ENCODE results near the gene MRPS15. TPM values are rescaled to one million over a fixed set of nuclear protein-coding genes. Genes with fewer than 3 reads are reported as not detected.
A peak's percentile ranks its signal among the peaks of the same experiment; 100 is the strongest.
"Not testable (repeated sequence)": the region's sequence is repeated elsewhere in the genome, so short reads cannot be mapped to it uniquely, and the experiment has no call there.

MRPS15 gene
- total RNA-seq (60.4 TPM), polyA plus RNA-seq (80.7 TPM)
- long read RNA-seq, donor 1, transcript MRPS15-203 (2 exons, 533 nt): major isoform, 6 of 11 reads
- long read RNA-seq, donor 1, transcript MRPS15-201 (8 exons, 1,006 nt): minor isoform, 5 of 11 reads
- long read RNA-seq, donor 1, partial matches to known transcripts: 0 of 11 reads
- long read RNA-seq, donor 1, other reads (novel, unspliced or antisense): 0 of 11 reads
- long read RNA-seq, donor 2, transcript MRPS15-204 (3 exons, 2,127 nt): minor isoform, 5 of 159 reads
- long read RNA-seq, donor 2, transcript MRPS15-203 (2 exons, 533 nt): major isoform, 109 of 159 reads
- long read RNA-seq, donor 2, transcript MRPS15-201 (8 exons, 1,006 nt): minor isoform, 45 of 159 reads
- long read RNA-seq, donor 2, partial matches to known transcripts: 0 of 159 reads
- long read RNA-seq, donor 2, other reads (novel, unspliced or antisense): 0 of 159 reads
- long read RNA-seq, donor 3, transcript MRPS15-201 (8 exons, 1,006 nt): minor isoform, 61 of 183 reads
- long read RNA-seq, donor 3, transcript MRPS15-203 (2 exons, 533 nt): major isoform, 107 of 183 reads
- long read RNA-seq, donor 3, partial matches to known transcripts: 12 of 183 reads
- long read RNA-seq, donor 3, other reads (novel, unspliced or antisense): 0 of 183 reads
- long read RNA-seq, donor 4, transcript MRPS15-201 (8 exons, 1,006 nt): minor isoform, 23 of 62 reads
- long read RNA-seq, donor 4, transcript MRPS15-203 (2 exons, 533 nt): major isoform, 36 of 62 reads
- long read RNA-seq, donor 4, partial matches to known transcripts: 0 of 62 reads
- long read RNA-seq, donor 4, other reads (novel, unspliced or antisense): 0 of 62 reads
- long read RNA-seq, donor 5, transcript MRPS15-203 (2 exons, 533 nt): major isoform, 108 of 168 reads
- long read RNA-seq, donor 5, transcript MRPS15-201 (8 exons, 1,006 nt): minor isoform, 51 of 168 reads
- long read RNA-seq, donor 5, partial matches to known transcripts: 5 of 168 reads
- long read RNA-seq, donor 5, other reads (novel, unspliced or antisense): 0 of 168 reads
- long read RNA-seq, donor 6, transcript MRPS15-201 (8 exons, 1,006 nt): minor isoform, 25 of 68 reads
- long read RNA-seq, donor 6, transcript MRPS15-203 (2 exons, 533 nt): major isoform, 40 of 68 reads
- long read RNA-seq, donor 6, partial matches to known transcripts: 0 of 68 reads
- long read RNA-seq, donor 6, other reads (novel, unspliced or antisense): 0 of 68 reads
- long read RNA-seq, donor 7, transcript MRPS15-201 (8 exons, 1,006 nt): minor isoform, 45 of 106 reads
- long read RNA-seq, donor 7, transcript MRPS15-203 (2 exons, 533 nt): major isoform, 58 of 106 reads
- long read RNA-seq, donor 7, partial matches to known transcripts: 0 of 106 reads
- long read RNA-seq, donor 7, other reads (novel, unspliced or antisense): 0 of 106 reads
- long read RNA-seq, donor 8, transcript MRPS15-201 (8 exons, 1,006 nt): minor isoform, 14 of 35 reads
- long read RNA-seq, donor 8, transcript MRPS15-203 (2 exons, 533 nt): major isoform, 21 of 35 reads
- long read RNA-seq, donor 8, partial matches to known transcripts: 0 of 35 reads
- long read RNA-seq, donor 8, other reads (novel, unspliced or antisense): 0 of 35 reads
- long read RNA-seq, donor 9, transcript MRPS15-201 (8 exons, 1,006 nt): minor isoform, 30 of 74 reads
- long read RNA-seq, donor 9, transcript MRPS15-203 (2 exons, 533 nt): major isoform, 42 of 74 reads
- long read RNA-seq, donor 9, partial matches to known transcripts: 0 of 74 reads
- long read RNA-seq, donor 9, other reads (novel, unspliced or antisense): 0 of 74 reads
- long read RNA-seq, donor 10, transcript MRPS15-201 (8 exons, 1,006 nt): minor isoform, 32 of 81 reads
- long read RNA-seq, donor 10, transcript MRPS15-203 (2 exons, 533 nt): major isoform, 43 of 81 reads
- long read RNA-seq, donor 10, partial matches to known transcripts: 5 of 81 reads
- long read RNA-seq, donor 10, other reads (novel, unspliced or antisense): 0 of 81 reads

DNA sequence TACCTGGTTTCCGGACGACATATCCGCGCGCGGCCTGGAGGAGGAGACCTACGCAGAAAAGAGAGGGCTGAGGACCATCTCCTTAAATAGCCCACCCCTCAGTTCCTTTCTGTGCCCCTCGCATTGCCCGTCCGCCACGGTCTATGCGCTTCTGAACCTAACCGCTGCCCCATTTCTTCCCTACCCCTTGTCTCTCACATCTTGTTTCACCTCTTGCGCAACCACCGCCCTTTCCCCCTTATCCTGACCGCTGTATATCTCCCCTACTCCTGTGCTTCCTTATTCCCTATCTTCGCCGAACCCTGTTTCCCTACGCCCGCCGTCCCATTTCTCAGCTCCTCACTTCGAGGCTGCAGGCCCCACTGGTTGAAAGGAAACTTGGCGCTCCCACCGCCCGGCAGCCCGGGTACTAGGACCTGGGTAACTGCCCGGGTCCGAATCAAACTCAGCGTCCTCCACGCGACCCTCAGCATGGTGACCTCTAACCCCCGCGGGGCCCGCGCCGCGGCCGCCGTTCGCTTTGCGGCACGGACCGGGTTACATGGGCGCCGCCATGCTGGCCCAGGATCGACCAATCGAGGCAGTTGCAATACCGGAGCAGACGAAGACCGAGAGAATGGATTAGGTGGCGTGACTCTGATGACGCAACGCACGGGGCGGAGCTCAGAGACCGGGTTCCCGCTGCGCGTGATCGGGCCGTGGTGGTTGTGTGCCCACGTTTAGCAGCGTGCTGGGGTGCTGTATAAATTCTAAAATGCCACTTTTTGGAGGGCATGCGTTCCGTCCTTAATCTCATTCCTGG, at the start of gene MRPS15:
Gene MRPS15, minus strand, starts transcription at position 582 of the 802 bp plus-strand sequence. Its CDS starts 109 bp downstream, at position 473.
- peak within 1 kb of the TSS; percentile 68 to 98 for H3K4me3 ChIP-seq (ENCODE audit: low read length in 2 of 2)
- WGBS: 1% methylated on average over 65 of the region's 65 CpGs
- no peaks in the 10 kb centered on the region for H3K9me3 ChIP-seq (ENCODE audit: control insufficient read depth in 2 of 2, insufficient read depth in 1 of 2, low read length in 1 of 2)
- H3K36me3 ChIP-seq (ENCODE audit: control insufficient read depth in 2 of 2, insufficient read depth in 2 of 2, low read length in 1 of 2): peaks cover 12 to 26% of the 10 kb centered on the region in 2 donors
- peak within 1 kb of the TSS; percentile 89 to 90 for H3K27ac ChIP-seq (ENCODE audit: low read depth in 1 of 2, low read length in 1 of 2)
- no peaks in the 10 kb centered on the region for H3K27me3 ChIP-seq (ENCODE audit: control insufficient read depth in 2 of 2, insufficient read depth in 1 of 2, low read length in 1 of 2)
- peaks cover 3 to 19% of the 10 kb centered on the region in 2 donors for H3K4me1 ChIP-seq (ENCODE audit: control insufficient read depth in 2 of 2, insufficient read depth in 2 of 2, low read length in 2 of 2)
- DNase-seq (ENCODE audit: low read depth in 6 of 9, low spot score in 9 of 9): peak; percentile 83 to 97 (median 92)

DNA sequence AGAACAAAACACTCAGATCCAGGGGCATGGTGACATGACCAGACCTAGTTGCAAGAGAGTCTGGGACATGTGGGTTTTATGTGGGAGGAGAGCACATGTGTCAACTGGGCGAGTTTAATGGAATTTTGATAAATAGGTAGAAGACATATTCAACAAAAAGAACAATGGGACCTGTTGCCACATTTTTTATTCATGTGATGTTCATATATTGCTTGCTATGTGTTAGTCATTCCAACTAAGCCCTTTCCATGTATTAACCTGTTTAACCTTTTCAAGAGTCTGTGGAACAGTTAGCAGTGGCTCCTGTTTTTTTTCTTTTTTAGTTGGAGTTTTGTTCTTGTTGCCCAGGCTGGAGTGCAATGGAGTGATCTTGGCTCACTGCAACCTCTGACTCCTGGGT, 48.7 kb upstream of the MRPS15 start:
- H3K27me3 ChIP-seq (ENCODE audit: control insufficient read depth in 2 of 2, insufficient read depth in 1 of 2, low read length in 1 of 2): no peaks in the 10 kb centered on the region
- DNase-seq (ENCODE audit: low read depth in 6 of 9, low spot score in 9 of 9): no peak
- H3K27ac ChIP-seq (ENCODE audit: low read depth in 1 of 2, low read length in 1 of 2): no peak overlapping the region
- WGBS: 93% methylated on average over 1 of the region's 1 CpG
- H3K4me1 ChIP-seq (ENCODE audit: control insufficient read depth in 2 of 2, insufficient read depth in 2 of 2, low read length in 2 of 2): no peaks in the 10 kb centered on the region
- H3K4me3 ChIP-seq (ENCODE audit: low read length in 2 of 2): no peak overlapping the region
- H3K9me3 ChIP-seq (ENCODE audit: control insufficient read depth in 2 of 2, insufficient read depth in 1 of 2, low read length in 1 of 2): no peaks in the 10 kb centered on the region
- no peaks in the 10 kb centered on the region for H3K36me3 ChIP-seq (ENCODE audit: control insufficient read depth in 2 of 2, insufficient read depth in 2 of 2, low read length in 1 of 2)

DNA sequence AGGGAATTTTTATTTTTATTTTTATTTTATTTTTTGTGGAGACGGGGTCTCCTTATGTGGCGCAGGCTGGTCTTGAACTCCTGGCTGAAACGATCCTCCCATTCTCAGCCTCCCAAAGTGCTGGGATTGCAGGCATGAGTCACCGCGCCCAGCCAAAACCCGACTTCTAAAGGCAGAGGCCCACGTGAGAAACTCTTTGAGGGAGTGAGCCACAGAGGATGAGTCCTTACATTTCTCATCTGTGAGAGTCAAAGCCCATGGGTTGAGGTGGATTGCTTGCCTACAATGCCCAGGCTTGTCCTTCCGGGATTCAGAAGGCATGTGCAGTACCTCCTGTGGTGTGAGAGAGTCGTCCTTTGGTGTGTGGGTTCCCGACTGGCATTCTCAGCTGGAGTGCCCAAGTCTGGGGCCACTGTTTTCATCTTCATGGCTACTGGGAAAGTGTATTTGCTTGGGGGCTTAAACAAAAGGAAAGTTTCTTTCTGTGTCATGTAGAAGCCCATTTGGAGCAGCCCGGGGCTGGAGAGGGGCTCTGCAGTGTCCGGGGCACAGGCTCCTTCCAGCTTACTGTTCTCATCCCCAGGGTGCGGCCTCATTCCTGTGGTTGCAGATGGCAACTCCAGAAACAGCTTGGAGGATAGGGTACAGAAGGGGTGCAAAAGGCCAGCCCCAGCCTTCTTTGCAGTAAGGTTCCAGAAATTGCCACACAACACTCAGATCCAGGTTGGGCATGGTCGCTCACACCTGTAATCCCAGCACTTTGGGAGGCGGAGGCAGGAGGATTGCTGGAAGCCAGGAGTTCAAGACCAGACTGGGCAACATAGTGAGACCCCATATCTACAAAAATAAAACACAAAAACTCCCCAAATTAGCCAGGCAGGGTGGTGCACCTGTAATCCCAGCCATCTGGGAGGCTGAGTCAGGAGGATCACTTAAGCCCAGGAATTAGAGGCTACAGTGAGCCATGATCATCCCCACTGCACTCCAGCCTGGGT, 47.9 kb upstream of the MRPS15 start:
- no peak for DNase-seq (ENCODE audit: low read depth in 6 of 9, low spot score in 9 of 9)

GRCh38 chr1:36511220-36511619, 47.0 kb upstream of the MRPS15 start:
- H3K27me3 ChIP-seq (ENCODE audit: control insufficient read depth in 2 of 2, insufficient read depth in 1 of 2, low read length in 1 of 2); H3K4me1 ChIP-seq (ENCODE audit: control insufficient read depth in 2 of 2, insufficient read depth in 2 of 2, low read length in 2 of 2); H3K4me3 ChIP-seq (ENCODE audit: low read length in 2 of 2); H3K27ac ChIP-seq (ENCODE audit: low read depth in 1 of 2, low read length in 1 of 2); DNase-seq (ENCODE audit: low read depth in 6 of 9, low spot score in 9 of 9); H3K36me3 ChIP-seq (ENCODE audit: control insufficient read depth in 2 of 2, insufficient read depth in 2 of 2, low read length in 1 of 2); H3K9me3 ChIP-seq (ENCODE audit: control insufficient read depth in 2 of 2, insufficient read depth in 1 of 2, low read length in 1 of 2): not testable (repeated sequence)
- 93% methylated on average over 2 of the region's 2 CpGs for WGBS

More for the DNA sequence above, 47.9 kb upstream of the MRPS15 start:
- 90% methylated on average over 15 of the region's 15 CpGs for WGBS
- no peaks in the 10 kb centered on the region for H3K9me3 ChIP-seq (ENCODE audit: control insufficient read depth in 2 of 2, insufficient read depth in 1 of 2, low read length in 1 of 2)
- H3K27me3 ChIP-seq (ENCODE audit: control insufficient read depth in 2 of 2, insufficient read depth in 1 of 2, low read length in 1 of 2): no peaks in the 10 kb centered on the region
- no peak overlapping the region for H3K4me3 ChIP-seq (ENCODE audit: low read length in 2 of 2)
- no peaks in the 10 kb centered on the region for H3K36me3 ChIP-seq (ENCODE audit: control insufficient read depth in 2 of 2, insufficient read depth in 2 of 2, low read length in 1 of 2)
- H3K27ac ChIP-seq (ENCODE audit: low read depth in 1 of 2, low read length in 1 of 2): no peak overlapping the region
- no peaks in the 10 kb centered on the region for H3K4me1 ChIP-seq (ENCODE audit: control insufficient read depth in 2 of 2, insufficient read depth in 2 of 2, low read length in 2 of 2)

DNA sequence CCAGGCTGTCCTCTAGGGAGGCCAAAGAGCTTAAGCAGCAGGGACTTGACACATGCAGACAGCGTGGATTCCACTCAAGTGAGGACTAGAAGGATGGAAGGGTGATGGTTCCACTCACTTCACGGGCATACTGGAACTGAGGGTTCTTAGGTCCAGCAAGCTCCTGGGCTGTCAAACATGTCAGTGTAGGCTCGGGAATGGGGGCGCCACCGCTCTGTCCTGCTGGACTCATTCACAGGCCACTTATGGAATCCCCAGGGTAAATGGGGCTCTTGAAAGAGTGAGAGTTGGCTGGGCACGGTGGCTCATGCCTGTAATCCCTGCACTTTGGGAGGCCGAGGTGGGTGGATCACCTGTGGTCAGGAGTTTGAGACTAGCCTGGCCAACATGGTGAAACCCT, 46.2 kb upstream of the MRPS15 start:
- no peak for DNase-seq (ENCODE audit: low read depth in 6 of 9, low spot score in 9 of 9)
- Histone ChIP-seq H3K4me3 (ENCODE audit: low read length in 2 of 2) (no peak overlapping the region), H3K27me3 (ENCODE audit: control insufficient read depth in 2 of 2, insufficient read depth in 1 of 2, low read length in 1 of 2) (no peaks in the 10 kb centered on the region)

GRCh38 chr1:36508257-36508656, 44.1 kb upstream of the MRPS15 start:
- no peaks in the 10 kb centered on the region for H3K4me1 ChIP-seq (ENCODE audit: control insufficient read depth in 2 of 2, insufficient read depth in 2 of 2, low read length in 2 of 2)
- no peaks in the 10 kb centered on the region for H3K27me3 ChIP-seq (ENCODE audit: control insufficient read depth in 2 of 2, insufficient read depth in 1 of 2, low read length in 1 of 2)
- H3K9me3 ChIP-seq (ENCODE audit: control insufficient read depth in 2 of 2, insufficient read depth in 1 of 2, low read length in 1 of 2): no peaks in the 10 kb centered on the region
- 96% methylated on average over 3 of the region's 3 CpGs for WGBS
- DNase-seq (ENCODE audit: low read depth in 6 of 9, low spot score in 9 of 9): no peak
- no peak overlapping the region for H3K27ac ChIP-seq (ENCODE audit: low read depth in 1 of 2, low read length in 1 of 2)
- no peak overlapping the region for H3K4me3 ChIP-seq (ENCODE audit: low read length in 2 of 2)
- no peaks in the 10 kb centered on the region for H3K36me3 ChIP-seq (ENCODE audit: control insufficient read depth in 2 of 2, insufficient read depth in 2 of 2, low read length in 1 of 2)

More for the DNA sequence above, 46.2 kb upstream of the MRPS15 start:
- no peaks in the 10 kb centered on the region for H3K9me3 ChIP-seq (ENCODE audit: control insufficient read depth in 2 of 2, insufficient read depth in 1 of 2, low read length in 1 of 2)
- H3K36me3 ChIP-seq (ENCODE audit: control insufficient read depth in 2 of 2, insufficient read depth in 2 of 2, low read length in 1 of 2): no peaks in the 10 kb centered on the region
- no peaks in the 10 kb centered on the region for H3K4me1 ChIP-seq (ENCODE audit: control insufficient read depth in 2 of 2, insufficient read depth in 2 of 2, low read length in 2 of 2)
- WGBS: 96% methylated on average over 7 of the region's 7 CpGs
- H3K27ac ChIP-seq (ENCODE audit: low read depth in 1 of 2, low read length in 1 of 2): no peak overlapping the region

All from thymus (tissue), 14 donors.